IMR-90 (cell line): ENCODE measurements around the gene TEX53. TPM values are rescaled to one million over a fixed set of nuclear protein-coding genes. Genes with fewer than 3 reads are reported as not detected.

ENCODE experiments used
- ATAC-seq: fragments of 200-7000 bp; cut with Tn5 transposase; 2 replicates; pipeline ENCODE4 v1.9.1; 2020; ENCODE audit warnings: low read depth, mild to moderate bottlenecking, moderate library complexity
- BruUV-seq: library from RNA; stranded (reverse); fragments of 400-500 nt; replicated peaks from 2 replicates; lab custom pipeline; 2021; lab: Mats Ljungman, UMichigan
- CTCF ChIA-PET: fragments of 300-600 bp; formaldehyde crosslinking; extraction: SDS; loops from one replicate; lab custom pipeline; 2021; ENCODE audit warnings: antibody characterized with exemption; lab: Yijun Ruan, JAX
- POLR2A ChIA-PET: fragments of 300-600 bp; sonication (Branson Sonifier 250); formaldehyde crosslinking; loops from one replicate; lab custom pipeline; 2022; ENCODE audit warnings: antibody characterized with exemption; ENCODE audit not compliant: unreplicated experiment; lab: Charles Lee
- DNase-seq: peaks from one replicate; pipeline ENCODE4 v3.0.0; 2013
- H2AFZ ChIP-seq: replicated peaks from 2 replicates; pipeline ENCODE3; 2013; ENCODE audit warnings: low read length, mild to moderate bottlenecking; ENCODE audit not compliant: poor library complexity
- H2AK5ac ChIP-seq: 2 replicates; pipeline ENCODE4 v1.6.1; 2013; ENCODE audit warnings: low read depth, low read length, inconsistent platforms
- H2AK9ac ChIP-seq: replicated peaks from 2 replicates; pipeline ENCODE3; 2013; ENCODE audit warnings: mild to moderate bottlenecking, low read depth, low read length, moderate library complexity; ENCODE audit not compliant: poor library complexity
- H2BK120ac ChIP-seq: 2 replicates; pipeline ENCODE4 v1.6.1; 2013; ENCODE audit warnings: low read depth, low read length, inconsistent platforms
- H2BK15ac ChIP-seq: 3 replicates; pipeline ENCODE4 v1.6.1; 2013; ENCODE audit warnings: low read depth, low read length, inconsistent platforms
- H2BK20ac ChIP-seq: 2 replicates; pipeline ENCODE4 v1.6.1; 2013; ENCODE audit warnings: low read depth, mild to moderate bottlenecking, inconsistent platforms, low read length, moderate library complexity
- H2BK5ac ChIP-seq: 2 replicates; pipeline ENCODE4 v1.6.1; 2013; ENCODE audit warnings: mild to moderate bottlenecking, low read depth, low read length, inconsistent platforms; ENCODE audit not compliant: poor library complexity, severe bottlenecking
- H3K14ac ChIP-seq: replicated peaks from 2 replicates; pipeline ENCODE4 v1.6.1; 2013; ENCODE audit warnings: low read depth, low read length, inconsistent platforms
- H3K18ac ChIP-seq: 2 replicates; pipeline ENCODE4 v1.6.1; 2013; ENCODE audit warnings: low read depth, low read length, control low read depth
- H3K23ac ChIP-seq: 2 replicates; pipeline ENCODE4 v1.6.1; 2013; ENCODE audit warnings: low read depth, low read length, inconsistent platforms
- H3K27ac ChIP-seq: 2 replicates; pipeline ENCODE4 v1.5.1; 2013; ENCODE audit warnings: mild to moderate bottlenecking, control low read depth, low read length; ENCODE audit not compliant: insufficient read depth
- H3K27me3 ChIP-seq: 2 replicates; pipeline ENCODE4 v1.6.1; 2013; ENCODE audit warnings: low read length; ENCODE audit not compliant: control insufficient read depth, insufficient read depth
- H3K36me3 ChIP-seq: 2 replicates; pipeline ENCODE4 v1.6.1; 2013; ENCODE audit warnings: low read length, mixed read lengths; ENCODE audit not compliant: control insufficient read depth, insufficient read depth
- H3K4ac ChIP-seq: 2 replicates; pipeline ENCODE4 v1.6.1; 2013; ENCODE audit warnings: low read depth, low read length, inconsistent platforms
- H3K4me1 ChIP-seq: 2 replicates; pipeline ENCODE4 v1.6.1; 2013; ENCODE audit warnings: low read length, mixed read lengths; ENCODE audit not compliant: control insufficient read depth, insufficient read depth
- H3K4me2 ChIP-seq: 2 replicates; pipeline ENCODE4 v1.6.1; 2013; ENCODE audit warnings: low read depth, mild to moderate bottlenecking, control low read depth, low read length, moderate library complexity
- H3K4me3 ChIP-seq: 2 replicates; pipeline ENCODE4 v1.5.1; 2013; ENCODE audit warnings: low read depth, mild to moderate bottlenecking, control low read depth, low read length, moderate library complexity; ENCODE audit not compliant: insufficient read depth
- H3K56ac ChIP-seq: 2 replicates; pipeline ENCODE4 v1.6.1; 2013; ENCODE audit warnings: low read length, inconsistent platforms; ENCODE audit not compliant: insufficient read depth; ENCODE audit errors: extremely low read depth
- H3K79me1 ChIP-seq, 2 experiments: 2 replicates each; pipeline ENCODE4 v1.6.1; 2013; ENCODE audit warnings: low read length in 2 of 2, inconsistent platforms in 1 of 2, low read depth in 1 of 2
- H3K9ac ChIP-seq: 2 replicates; pipeline ENCODE4 v1.6.1; 2013; ENCODE audit warnings: low read depth, low read length, control low read depth
- H3K9me1 ChIP-seq: 2 replicates; pipeline ENCODE4 v1.6.1; 2013; ENCODE audit warnings: low read length, inconsistent platforms; ENCODE audit not compliant: insufficient read depth
- H3K9me3 ChIP-seq: 2 replicates; pipeline ENCODE4 v1.6.1; 2013; ENCODE audit warnings: low read length; ENCODE audit not compliant: control insufficient read depth, insufficient read depth
- H4K20me1 ChIP-seq: 2 replicates; pipeline ENCODE4 v1.6.1; 2013; ENCODE audit warnings: low read length, inconsistent platforms; ENCODE audit not compliant: insufficient read depth
- H4K5ac ChIP-seq: 2 replicates; pipeline ENCODE4 v1.6.1; 2013; ENCODE audit warnings: mild to moderate bottlenecking, low read depth, low read length, control low read depth
- H4K8ac ChIP-seq, 2 experiments: 2 replicates each; pipeline ENCODE4 v1.6.1; 2013; ENCODE audit warnings: low read depth in 2 of 2, low read length in 2 of 2, control low read depth in 1 of 2, inconsistent platforms in 1 of 2
- H4K91ac ChIP-seq: 2 replicates; pipeline ENCODE4 v1.6.1; 2013; ENCODE audit warnings: low read depth, low read length, inconsistent platforms; ENCODE audit not compliant: insufficient read depth
- BHLHE40 ChIP-seq: fragments of 150-350 bp; IDR thresholded peaks from 2 replicates; pipeline ENCODE4 v1.6.1; 2016; ENCODE audit warnings: mild to moderate bottlenecking, low read depth, low read length
- CEBPB ChIP-seq: IDR thresholded peaks from 2 replicates; pipeline ENCODE4 v1.6.1; 2012; ENCODE audit warnings: low read depth, low read length, improper control_type of control experiment
- CHD1 ChIP-seq: IDR thresholded peaks from 2 replicates; pipeline ENCODE4 v1.6.1; 2012; ENCODE audit warnings: low read depth, low read length, improper control_type of control experiment
- CTCF ChIP-seq: conservative IDR thresholded peaks from 2 replicates; pipeline ENCODE4 v1.5.1; 2012; ENCODE audit warnings: mild to moderate bottlenecking, low read depth, low read length, improper control_type of control experiment
- FOS ChIP-seq: fragments of 150-350 bp; IDR thresholded peaks from 2 replicates; pipeline ENCODE4 v1.6.1; 2016; ENCODE audit warnings: low read depth, low read length
- MAFK ChIP-seq: IDR thresholded peaks from 2 replicates; pipeline ENCODE4 v1.6.1; 2012; ENCODE audit warnings: low read depth, low read length, improper control_type of control experiment
- MXI1 ChIP-seq: IDR thresholded peaks from 2 replicates; pipeline ENCODE4 v1.6.1; 2012; ENCODE audit warnings: low read depth, mild to moderate bottlenecking, low read length, moderate library complexity, borderline replicate concordance
- NFE2L2 ChIP-seq: fragments of 150-350 bp; IDR thresholded peaks from 2 replicates; pipeline ENCODE4 v1.6.1; 2016; ENCODE audit warnings: low read depth, mild to moderate bottlenecking, low read length
- RAD21 ChIP-seq: IDR thresholded peaks from 2 replicates; pipeline ENCODE4 v1.6.1; 2012; ENCODE audit warnings: low read length, improper control_type of control experiment
- RCOR1 ChIP-seq: IDR thresholded peaks from 2 replicates; pipeline ENCODE4 v1.6.1; 2012; ENCODE audit warnings: mild to moderate bottlenecking, low read length, improper control_type of control experiment; ENCODE audit not compliant: insufficient replicate concordance
- RFX5 ChIP-seq: IDR thresholded peaks from 2 replicates; pipeline ENCODE4 v1.8.0; 2012; ENCODE audit warnings: low read depth, mild to moderate bottlenecking, low read length, moderate library complexity
- SMC3 ChIP-seq: fragments of 150-350 bp; IDR thresholded peaks from 2 replicates; pipeline ENCODE4 v1.6.1; 2016; ENCODE audit warnings: low read depth, mild to moderate bottlenecking, antibody characterized with exemption, low read length, moderate library complexity
- USF2 ChIP-seq: fragments of 150-350 bp; IDR thresholded peaks from 2 replicates; pipeline ENCODE4 v1.6.1; 2017; ENCODE audit warnings: mild to moderate bottlenecking, antibody characterized with exemption, low read length, low read depth
- WGBS, 2 experiments: methylation state at CpG; one replicate each; pipeline versions ENCODE4 v1.1.5 to v1.1.7; 2013; ENCODE audit warnings: missing lambda C conversion rate in 2 of 2; ENCODE audit not compliant: insufficient read length in 1 of 2; ENCODE audit errors: extremely low coverage in 2 of 2; 5-methylcytosine and 5-hydroxymethylcytosine counted together
- dilution Hi-C: fragments of 300-500 bp; cut with HindIII; formaldehyde crosslinking; loops from one replicate; pipeline ENCODE4 v1.14.3; 2018; ENCODE audit warnings: low sequenced_read_pairs; ENCODE audit not compliant: unreplicated experiment
- in situ Hi-C: fragments of 300-500 bp; cut with MboI; formaldehyde crosslinking; loops from 3 replicates; pipeline ENCODE4 v1.14.3; 2019; ENCODE audit warnings: low sequenced_read_pairs, inconsistent platforms, mixed read lengths
- intact Hi-C: fragments of 100-400 bp; cut with micrococcal nuclease; formaldehyde crosslinking; loops from 2 replicates; pipeline ENCODE4 v1.10.0; 2022
- polyA plus RNA-seq, 3 experiments: library from polyadenylated mRNA; depleted of rRNA; stranded (reverse); fragments of >200 nt; gene quantifications; 2 replicates each; pipeline ENCODE4 v1.2.3, GENCODE V29; 2012; ENCODE audit warnings: low replicate concordance in 1 of 3
- total RNA-seq: library from RNA; depleted of rRNA; stranded (reverse); fragments of >200 nt; gene quantifications from 2 replicates; pipeline ENCODE4 v1.2.3, GENCODE V29; 2012
- TF ChIP-seq, protein P1 (sequence below): fragments of 150-350 bp; IDR thresholded peaks from 2 replicates; pipeline ENCODE4 v1.6.1; 2016; ENCODE audit warnings: low read depth, mild to moderate bottlenecking, low read length, moderate library complexity, borderline replicate concordance

TEX53 gene
- total and polyA plus RNA-seq, 2 of the 4 experiments (the other 2 are of a cell fraction): not detected

GRCh38 chr9:114613919-114614318, 43.7 kb downstream of the TEX53 start:
- ChIA-PET CTCF (no interaction called here), POLR2A (no interaction called here)
- Histone ChIP-seq H3K18ac (no peak overlapping the region), H4K8ac (no peak overlapping the region), H4K91ac (no peak overlapping the region), H3K9me1 (peaks cover 11% of the 10 kb centered on the region), H3K23ac (no peak overlapping the region), H3K56ac (no peak overlapping the region), H4K20me1 (no peaks in the 10 kb centered on the region; the same call in 1 of the 2 replicates), H3K4me3 (no peak overlapping the region), H3K4me2 (no peak overlapping the region), H2BK5ac (no peak overlapping the region), H3K27me3 (no peaks in the 10 kb centered on the region), H2AK9ac (no peak overlapping the region), H3K27ac (no peak overlapping the region), H2BK20ac (no peak overlapping the region), H2AFZ (no peak overlapping the region), H3K4ac (no peak overlapping the region), H3K4me1 (peaks cover 18% of the 10 kb centered on the region), H2BK15ac (no peak overlapping the region), H3K9ac (no peak overlapping the region), H3K14ac (no peak overlapping the region), H2AK5ac (no peak overlapping the region), H3K36me3 (peaks cover 3% of the 10 kb centered on the region; the same call in 1 of the 2 replicates), H3K9me3 (no peaks in the 10 kb centered on the region), H2BK120ac (no peak overlapping the region), H3K79me1 (peaks cover 19 to 32% of the 10 kb centered on the region in 2 experiments), H4K5ac (no peak overlapping the region)
- in situ Hi-C loops: no loop called here
- intact Hi-C loops: loop anchor here (5.0 kb wide), 1 partner anchor 127 kb away; no protein-coding TSS in a partner anchor
- DNase-seq: no peak
- WGBS, 2 experiments: no CpG with 5 or more reads among the region's 3 CpGs
- dilution Hi-C loops: no loop called here
- BruUV-seq: no TSS peak
- TF ChIP-seq RFX5 (no peak), USF2 (no peak), CHD1 (no peak), MAFK (no peak), CEBPB (no peak), RAD21 (no peak), MXI1 (no peak), NFE2L2 (no peak), CTCF (no peak), RCOR1 (no peak), BHLHE40 (no peak), FOS (no peak), SMC3 (no peak)
- TF ChIP-seq, protein P1, sequence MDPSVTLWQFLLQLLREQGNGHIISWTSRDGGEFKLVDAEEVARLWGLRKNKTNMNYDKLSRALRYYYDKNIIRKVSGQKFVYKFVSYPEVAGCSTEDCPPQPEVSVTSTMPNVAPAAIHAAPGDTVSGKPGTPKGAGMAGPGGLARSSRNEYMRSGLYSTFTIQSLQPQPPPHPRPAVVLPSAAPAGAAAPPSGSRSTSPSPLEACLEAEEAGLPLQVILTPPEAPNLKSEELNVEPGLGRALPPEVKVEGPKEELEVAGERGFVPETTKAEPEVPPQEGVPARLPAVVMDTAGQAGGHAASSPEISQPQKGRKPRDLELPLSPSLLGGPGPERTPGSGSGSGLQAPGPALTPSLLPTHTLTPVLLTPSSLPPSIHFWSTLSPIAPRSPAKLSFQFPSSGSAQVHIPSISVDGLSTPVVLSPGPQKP: no peak
- ATAC-seq: no peak
